Raji (cell line): Measurements from ENCODE around the gene YBEY.

Experiments
- POLR2A ChIP-seq: IDR thresholded peaks from 2 replicates; pipeline ENCODE4 v1.6.1; 2011; ENCODE audit warnings: low read depth, low read length, control low read depth; ENCODE audit not compliant: insufficient read depth

YBEY gene

GRCh38 chr21:46287541-46287940 lies 1.4 kb downstream of the YBEY start:
- no peak for TF ChIP-seq POLR2A

GRCh38 chr21:46289655-46290179 lies 3.6 kb downstream of the YBEY start:
- TF ChIP-seq POLR2A: no peak

GRCh38 chr21:46291561-46291960 lies 5.4 kb downstream of the YBEY start:
- TF ChIP-seq POLR2A: no peak

GRCh38 chr21:46294647-46295176 lies 8.6 kb downstream of the YBEY start:
- no peak for TF ChIP-seq POLR2A

- TF ChIP-seq POLR2A: no peak
Observed at GRCh38 chr21:46295177-46295770, 9.1 kb downstream of the YBEY start.

GRCh38 chr21:46295996-46296752 lies 10.0 kb downstream of the YBEY start:
- TF ChIP-seq POLR2A: no peak

- TF ChIP-seq POLR2A: no peak
Observed at GRCh38 chr21:46297338-46298271, 11.5 kb downstream of the YBEY start.

- no peak for TF ChIP-seq POLR2A
Observed at GRCh38 chr21:46299167-46299566, 13.0 kb downstream of the YBEY start.

- TF ChIP-seq POLR2A: no peak
Observed at GRCh38 chr21:46301759-46302158, 15.6 kb downstream of the YBEY start.

- no peak for TF ChIP-seq POLR2A
Observed at GRCh38 chr21:46304437-46304836, 18.3 kb downstream of the YBEY start.

- no peak for TF ChIP-seq POLR2A
Observed at GRCh38 chr21:46304955-46305354, 18.8 kb downstream of the YBEY start.

GRCh38 chr21:46307625-46308024 lies 21.5 kb downstream of the YBEY start:
- TF ChIP-seq POLR2A: no peak

GRCh38 chr21:46308431-46308830 lies 22.3 kb downstream of the YBEY start:
- no peak for TF ChIP-seq POLR2A

GRCh38 chr21:46311568-46311967 lies 25.4 kb downstream of the YBEY start:
- no peak for TF ChIP-seq POLR2A

GRCh38 chr21:46312949-46313348 lies 26.8 kb downstream of the YBEY start:
- TF ChIP-seq POLR2A: no peak
